ENCODE results near the gene CLEC16A. TPM values are rescaled to one million over a fixed set of nuclear protein-coding genes. Genes with fewer than 3 reads are reported as not detected.

CLEC16A gene
- total RNA-seq, 4 donors from 2014 or later = 38.2 to 153 (median 92.7) TPM

- peaks cover 29 to 41% (median 29%) of the 10 kb centered on the region in 4 donors for H3K4me1 ChIP-seq
- H3K9me3 ChIP-seq = no peaks in the 10 kb centered on the region
- H3K27me3 ChIP-seq = no peaks in the 10 kb centered on the region
- H3K27ac ChIP-seq = peak overlapping the region in 2 of 4 donors; percentile 34 to 76
- DNase-seq = no peak
- WGBS, 2 donors (ENCODE audit: low coverage in 1 of 2) = 86 to 96% methylated on average over 4 to 14 of the region's 14 CpGs
- no peaks in the 10 kb centered on the region for H3K36me3 ChIP-seq
- in situ Hi-C loops (cut with MboI; ENCODE audit: low pct_ligation_motif_present in 1 of 4, low pct_unique_long_range_greater_than_20kb in 1 of 4, low sequenced_read_pairs in 3 of 4) = no loop called here
- intact Hi-C loops (cut with DNase I; ENCODE audit: low total_unique reads) = no loop called here
- TF ChIP-seq POLR2AphosphoS5 (IDR thresholded peaks at IDR 0.05) = no peak
- TF ChIP-seq, protein P1, sequence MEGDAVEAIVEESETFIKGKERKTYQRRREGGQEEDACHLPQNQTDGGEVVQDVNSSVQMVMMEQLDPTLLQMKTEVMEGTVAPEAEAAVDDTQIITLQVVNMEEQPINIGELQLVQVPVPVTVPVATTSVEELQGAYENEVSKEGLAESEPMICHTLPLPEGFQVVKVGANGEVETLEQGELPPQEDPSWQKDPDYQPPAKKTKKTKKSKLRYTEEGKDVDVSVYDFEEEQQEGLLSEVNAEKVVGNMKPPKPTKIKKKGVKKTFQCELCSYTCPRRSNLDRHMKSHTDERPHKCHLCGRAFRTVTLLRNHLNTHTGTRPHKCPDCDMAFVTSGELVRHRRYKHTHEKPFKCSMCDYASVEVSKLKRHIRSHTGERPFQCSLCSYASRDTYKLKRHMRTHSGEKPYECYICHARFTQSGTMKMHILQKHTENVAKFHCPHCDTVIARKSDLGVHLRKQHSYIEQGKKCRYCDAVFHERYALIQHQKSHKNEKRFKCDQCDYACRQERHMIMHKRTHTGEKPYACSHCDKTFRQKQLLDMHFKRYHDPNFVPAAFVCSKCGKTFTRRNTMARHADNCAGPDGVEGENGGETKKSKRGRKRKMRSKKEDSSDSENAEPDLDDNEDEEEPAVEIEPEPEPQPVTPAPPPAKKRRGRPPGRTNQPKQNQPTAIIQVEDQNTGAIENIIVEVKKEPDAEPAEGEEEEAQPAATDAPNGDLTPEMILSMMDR (IDR thresholded peaks at IDR 0.05) = no peak
- TF ChIP-seq EP300 (IDR thresholded peaks at IDR 0.05; ENCODE audit: low read depth) = no peak
- TF ChIP-seq POLR2A (IDR thresholded peaks at IDR 0.05) = no peak
- H3K4me3 ChIP-seq = no peak overlapping the region
These were observed 146.8 kb downstream of the CLEC16A start for GRCh38 chr16:11091021-11091785.

GRCh38 chr16:11092788-11093571 lies 148.6 kb downstream of the CLEC16A start:
- DNase-seq = no peak
- WGBS, 2 donors (ENCODE audit: low coverage in 1 of 2) = 85% methylated on average over 12 of the region's 12 CpGs; no CpG with 5 or more reads in 1 of the 2 donors
- in situ Hi-C loops (cut with MboI; ENCODE audit: low pct_ligation_motif_present in 1 of 4, low pct_unique_long_range_greater_than_20kb in 1 of 4, low sequenced_read_pairs in 3 of 4) (no loop called here), intact Hi-C loops (cut with DNase I; ENCODE audit: low total_unique reads) (no loop called here)
- Histone ChIP-seq H3K27me3 (no peaks in the 10 kb centered on the region), H3K4me1 (peaks cover 29 to 41% (median 29%) of the 10 kb centered on the region in 4 donors), H3K4me3 (no peak overlapping the region), H3K36me3 (no peaks in the 10 kb centered on the region), H3K27ac (peak overlapping the region in 1 of 4 donors; percentile 59), H3K9me3 (no peaks in the 10 kb centered on the region)
- TF ChIP-seq POLR2A (IDR thresholded peaks at IDR 0.05) (no peak), POLR2AphosphoS5 (IDR thresholded peaks at IDR 0.05) (no peak), EP300 (IDR thresholded peaks at IDR 0.05; ENCODE audit: low read depth) (no peak)
- TF ChIP-seq, protein P1 (IDR thresholded peaks at IDR 0.05) = no peak

DNA sequence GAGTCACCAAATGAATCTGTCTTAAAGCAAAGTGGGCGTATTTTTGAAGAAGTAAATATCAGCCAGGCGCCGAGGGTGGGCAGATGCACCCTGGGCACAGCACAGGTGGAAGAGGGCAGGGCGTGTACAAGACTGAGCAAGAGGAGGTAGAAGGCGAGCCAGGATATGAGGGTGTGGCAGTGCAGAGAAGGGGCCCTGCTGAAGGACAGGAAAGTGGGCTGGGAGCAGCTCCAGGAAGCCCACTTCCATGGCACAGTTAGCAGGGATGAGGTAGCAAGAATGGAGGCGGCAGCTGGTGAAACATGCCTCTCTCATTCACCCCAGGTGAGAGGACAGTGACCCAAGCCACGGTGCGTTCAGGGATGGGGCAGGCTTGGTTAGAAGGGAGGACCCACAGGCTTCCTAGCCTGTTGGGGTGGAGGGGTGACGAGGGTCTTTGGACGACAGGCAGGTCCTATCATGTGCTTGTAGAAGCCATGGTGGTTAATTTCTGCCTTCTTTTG lies 149.3 kb downstream of the CLEC16A start:
- Histone ChIP-seq H3K9me3 (no peaks in the 10 kb centered on the region), H3K36me3 (no peaks in the 10 kb centered on the region), H3K27me3 (no peaks in the 10 kb centered on the region), H3K4me3 (no peak overlapping the region), H3K27ac (peak overlapping the region; percentile 45 to 67 (median 54)), H3K4me1 (peaks cover 24 to 38% (median 27%) of the 10 kb centered on the region in 4 donors)
- TF ChIP-seq EP300 (IDR thresholded peaks at IDR 0.05; ENCODE audit: low read depth) (no peak), POLR2AphosphoS5 (IDR thresholded peaks at IDR 0.05) (no peak), POLR2A (IDR thresholded peaks at IDR 0.05) (no peak)
- TF ChIP-seq, protein P1 (IDR thresholded peaks at IDR 0.05) = no peak
- in situ Hi-C loops (cut with MboI; ENCODE audit: low pct_ligation_motif_present in 1 of 4, low pct_unique_long_range_greater_than_20kb in 1 of 4, low sequenced_read_pairs in 3 of 4) = no loop called here
- intact Hi-C loops (cut with DNase I; ENCODE audit: low total_unique reads) = no loop called here
- WGBS, 2 donors (ENCODE audit: low coverage in 1 of 2) = 0 to 69% methylated on average over 1 to 10 of the region's 10 CpGs
- peak; percentile 36 for DNase-seq

Measured in transverse colon (tissue), 4 donors.